ENCODE data around the gene C13orf42. TPM values are rescaled to one million over a fixed set of nuclear protein-coding genes. Genes with fewer than 3 reads are reported as not detected.
A peak's percentile ranks its signal among the peaks of the same experiment; 100 is the strongest.

C13orf42 gene
- total and polyA plus RNA-seq, 2 experiments from 2014 or later = 9.4 to 96.5 TPM

GRCh38 chr13:51064753-51065152 is 46.3 kb downstream of the C13orf42 start:
- Mint-ChIP-seq H3K27me3 (ENCODE audit: insufficient read depth, low read depth, poor library complexity) (peaks cover 2% of the 10 kb centered on the region), H3K4me3 (no peak overlapping the region), H3K36me3 (ENCODE audit: low read depth) (no peaks in the 10 kb centered on the region), H3K9me3 (no peaks in the 10 kb centered on the region), H3K4me1 (peaks cover 8% of the 10 kb centered on the region), H3K27ac (no peak overlapping the region)
- Histone ChIP-seq H3F3A (replicated peaks; ENCODE audit: low read depth) (0 out of 2 replicates have a peak, but pooled peaks cover 4% of the 10 kb centered on the region), H4K20me1 (replicated peaks; ENCODE audit: insufficient read depth) (no peaks in the 10 kb centered on the region), H3K4me1 (ENCODE audit: insufficient read depth) (peaks cover 11% of the 10 kb centered on the region), H3K36me3 (ENCODE audit: insufficient read depth) (no peaks in the 10 kb centered on the region), H3K27ac (ENCODE audit: low read depth) (no peak overlapping the region), H3K9me2 (ENCODE audit: insufficient read depth) (no peaks in the 10 kb centered on the region), H3K27me3 (ENCODE audit: insufficient read depth) (no peaks in the 10 kb centered on the region), H2AFZ (peak overlapping the region; percentile 38; the same call in 1 of the 2 replicates), H3K4me3 (no peak overlapping the region), H3K4me2 (no peak overlapping the region), H3K79me2 (replicated peaks; ENCODE audit: insufficient read depth) (no peaks in the 10 kb centered on the region)
- DNase-seq (ENCODE audit: low spot score) (no peak), ATAC-seq (no peak)
- TF ChIP-seq, protein P1, sequence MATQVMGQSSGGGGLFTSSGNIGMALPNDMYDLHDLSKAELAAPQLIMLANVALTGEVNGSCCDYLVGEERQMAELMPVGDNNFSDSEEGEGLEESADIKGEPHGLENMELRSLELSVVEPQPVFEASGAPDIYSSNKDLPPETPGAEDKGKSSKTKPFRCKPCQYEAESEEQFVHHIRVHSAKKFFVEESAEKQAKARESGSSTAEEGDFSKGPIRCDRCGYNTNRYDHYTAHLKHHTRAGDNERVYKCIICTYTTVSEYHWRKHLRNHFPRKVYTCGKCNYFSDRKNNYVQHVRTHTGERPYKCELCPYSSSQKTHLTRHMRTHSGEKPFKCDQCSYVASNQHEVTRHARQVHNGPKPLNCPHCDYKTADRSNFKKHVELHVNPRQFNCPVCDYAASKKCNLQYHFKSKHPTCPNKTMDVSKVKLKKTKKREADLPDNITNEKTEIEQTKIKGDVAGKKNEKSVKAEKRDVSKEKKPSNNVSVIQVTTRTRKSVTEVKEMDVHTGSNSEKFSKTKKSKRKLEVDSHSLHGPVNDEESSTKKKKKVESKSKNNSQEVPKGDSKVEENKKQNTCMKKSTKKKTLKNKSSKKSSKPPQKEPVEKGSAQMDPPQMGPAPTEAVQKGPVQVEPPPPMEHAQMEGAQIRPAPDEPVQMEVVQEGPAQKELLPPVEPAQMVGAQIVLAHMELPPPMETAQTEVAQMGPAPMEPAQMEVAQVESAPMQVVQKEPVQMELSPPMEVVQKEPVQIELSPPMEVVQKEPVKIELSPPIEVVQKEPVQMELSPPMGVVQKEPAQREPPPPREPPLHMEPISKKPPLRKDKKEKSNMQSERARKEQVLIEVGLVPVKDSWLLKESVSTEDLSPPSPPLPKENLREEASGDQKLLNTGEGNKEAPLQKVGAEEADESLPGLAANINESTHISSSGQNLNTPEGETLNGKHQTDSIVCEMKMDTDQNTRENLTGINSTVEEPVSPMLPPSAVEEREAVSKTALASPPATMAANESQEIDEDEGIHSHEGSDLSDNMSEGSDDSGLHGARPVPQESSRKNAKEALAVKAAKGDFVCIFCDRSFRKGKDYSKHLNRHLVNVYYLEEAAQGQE (IDR thresholded peaks at IDR 0.05; ENCODE audit: unreplicated experiment) = no peak
- TF ChIP-seq JUNB (IDR thresholded peaks at IDR 0.05; ENCODE audit: unreplicated experiment) (no peak), CREB1 (CRISPR knock-in tag; IDR thresholded peaks at IDR 0.05; ENCODE audit: low read depth) (no peak), EZH2phosphoT487 (IDR thresholded peaks at IDR 0.05; ENCODE audit: unreplicated experiment) (no peak), ZNF331 (CRISPR knock-in tag; IDR thresholded peaks at IDR 0.05; ENCODE audit: low read depth) (no peak), CTCF (conservative IDR thresholded peaks at IDR 0.05; ENCODE audit: low read depth in 2 of 2) (no peak), NANOG (IDR thresholded peaks at IDR 0.05; ENCODE audit: borderline replicate concordance) (no peak), ZNF114 (CRISPR knock-in tag; IDR thresholded peaks at IDR 0.05) (no peak), EZH2 (IDR thresholded peaks at IDR 0.05; ENCODE audit: low read depth, unreplicated experiment) (no peak), STAT1 (IDR thresholded peaks at IDR 0.05; ENCODE audit: unreplicated experiment) (no peak), POLR2AphosphoS5 (IDR thresholded peaks at IDR 0.05; ENCODE audit: low read depth) (no peak)
- TF ChIP-seq, protein P2, sequence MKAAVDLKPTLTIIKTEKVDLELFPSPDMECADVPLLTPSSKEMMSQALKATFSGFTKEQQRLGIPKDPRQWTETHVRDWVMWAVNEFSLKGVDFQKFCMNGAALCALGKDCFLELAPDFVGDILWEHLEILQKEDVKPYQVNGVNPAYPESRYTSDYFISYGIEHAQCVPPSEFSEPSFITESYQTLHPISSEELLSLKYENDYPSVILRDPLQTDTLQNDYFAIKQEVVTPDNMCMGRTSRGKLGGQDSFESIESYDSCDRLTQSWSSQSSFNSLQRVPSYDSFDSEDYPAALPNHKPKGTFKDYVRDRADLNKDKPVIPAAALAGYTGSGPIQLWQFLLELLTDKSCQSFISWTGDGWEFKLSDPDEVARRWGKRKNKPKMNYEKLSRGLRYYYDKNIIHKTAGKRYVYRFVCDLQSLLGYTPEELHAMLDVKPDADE (IDR thresholded peaks at IDR 0.05) = no peak
- TF ChIP-seq, protein P3, sequence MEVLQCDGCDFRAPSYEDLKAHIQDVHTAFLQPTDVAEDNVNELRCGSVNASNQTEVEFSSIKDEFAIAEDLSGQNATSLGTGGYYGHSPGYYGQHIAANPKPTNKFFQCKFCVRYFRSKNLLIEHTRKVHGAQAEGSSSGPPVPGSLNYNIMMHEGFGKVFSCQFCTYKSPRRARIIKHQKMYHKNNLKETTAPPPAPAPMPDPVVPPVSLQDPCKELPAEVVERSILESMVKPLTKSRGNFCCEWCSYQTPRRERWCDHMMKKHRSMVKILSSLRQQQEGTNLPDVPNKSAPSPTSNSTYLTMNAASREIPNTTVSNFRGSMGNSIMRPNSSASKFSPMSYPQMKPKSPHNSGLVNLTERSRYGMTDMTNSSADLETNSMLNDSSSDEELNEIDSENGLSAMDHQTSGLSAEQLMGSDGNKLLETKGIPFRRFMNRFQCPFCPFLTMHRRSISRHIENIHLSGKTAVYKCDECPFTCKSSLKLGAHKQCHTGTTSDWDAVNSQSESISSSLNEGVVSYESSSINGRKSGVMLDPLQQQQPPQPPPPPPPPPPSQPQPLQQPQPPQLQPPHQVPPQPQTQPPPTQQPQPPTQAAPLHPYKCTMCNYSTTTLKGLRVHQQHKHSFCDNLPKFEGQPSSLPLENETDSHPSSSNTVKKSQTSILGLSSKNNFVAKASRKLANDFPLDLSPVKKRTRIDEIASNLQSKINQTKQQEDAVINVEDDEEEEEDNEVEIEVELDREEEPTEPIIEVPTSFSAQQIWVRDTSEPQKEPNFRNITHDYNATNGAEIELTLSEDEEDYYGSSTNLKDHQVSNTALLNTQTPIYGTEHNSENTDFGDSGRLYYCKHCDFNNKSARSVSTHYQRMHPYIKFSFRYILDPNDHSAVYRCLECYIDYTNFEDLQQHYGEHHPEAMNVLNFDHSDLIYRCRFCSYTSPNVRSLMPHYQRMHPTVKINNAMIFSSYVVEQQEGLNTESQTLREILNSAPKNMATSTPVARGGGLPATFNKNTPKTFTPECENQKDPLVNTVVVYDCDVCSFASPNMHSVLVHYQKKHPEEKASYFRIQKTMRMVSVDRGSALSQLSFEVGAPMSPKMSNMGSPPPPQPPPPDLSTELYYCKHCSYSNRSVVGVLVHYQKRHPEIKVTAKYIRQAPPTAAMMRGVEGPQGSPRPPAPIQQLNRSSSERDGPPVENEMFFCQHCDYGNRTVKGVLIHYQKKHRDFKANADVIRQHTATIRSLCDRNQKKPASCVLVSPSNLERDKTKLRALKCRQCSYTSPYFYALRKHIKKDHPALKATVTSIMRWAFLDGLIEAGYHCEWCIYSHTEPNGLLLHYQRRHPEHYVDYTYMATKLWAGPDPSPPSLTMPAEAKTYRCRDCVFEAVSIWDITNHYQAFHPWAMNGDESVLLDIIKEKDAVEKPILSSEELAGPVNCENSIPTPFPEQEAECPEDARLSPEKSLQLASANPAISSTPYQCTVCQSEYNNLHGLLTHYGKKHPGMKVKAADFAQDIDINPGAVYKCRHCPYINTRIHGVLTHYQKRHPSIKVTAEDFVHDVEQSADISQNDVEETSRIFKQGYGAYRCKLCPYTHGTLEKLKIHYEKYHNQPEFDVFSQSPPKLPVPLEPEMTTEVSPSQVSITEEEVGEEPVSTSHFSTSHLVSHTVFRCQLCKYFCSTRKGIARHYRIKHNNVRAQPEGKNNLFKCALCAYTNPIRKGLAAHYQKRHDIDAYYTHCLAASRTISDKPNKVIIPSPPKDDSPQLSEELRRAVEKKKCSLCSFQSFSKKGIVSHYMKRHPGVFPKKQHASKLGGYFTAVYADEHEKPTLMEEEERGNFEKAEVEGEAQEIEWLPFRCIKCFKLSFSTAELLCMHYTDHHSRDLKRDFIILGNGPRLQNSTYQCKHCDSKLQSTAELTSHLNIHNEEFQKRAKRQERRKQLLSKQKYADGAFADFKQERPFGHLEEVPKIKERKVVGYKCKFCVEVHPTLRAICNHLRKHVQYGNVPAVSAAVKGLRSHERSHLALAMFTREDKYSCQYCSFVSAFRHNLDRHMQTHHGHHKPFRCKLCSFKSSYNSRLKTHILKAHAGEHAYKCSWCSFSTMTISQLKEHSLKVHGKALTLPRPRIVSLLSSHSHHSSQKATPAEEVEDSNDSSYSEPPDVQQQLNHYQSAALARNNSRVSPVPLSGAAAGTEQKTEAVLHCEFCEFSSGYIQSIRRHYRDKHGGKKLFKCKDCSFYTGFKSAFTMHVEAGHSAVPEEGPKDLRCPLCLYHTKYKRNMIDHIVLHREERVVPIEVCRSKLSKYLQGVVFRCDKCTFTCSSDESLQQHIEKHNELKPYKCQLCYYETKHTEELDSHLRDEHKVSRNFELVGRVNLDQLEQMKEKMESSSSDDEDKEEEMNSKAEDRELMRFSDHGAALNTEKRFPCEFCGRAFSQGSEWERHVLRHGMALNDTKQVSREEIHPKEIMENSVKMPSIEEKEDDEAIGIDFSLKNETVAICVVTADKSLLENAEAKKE (CRISPR knock-in tag; IDR thresholded peaks at IDR 0.05) = no peak

All from GM23338 (cell line).